ENCODE measurements around the gene XYLT1.
"Not testable (repeated sequence)": the region's sequence is repeated elsewhere in the genome, so short reads cannot be mapped to it uniquely, and the experiment has no call there.

The XYLT1 gene

GRCh38 chr16:17338244-17338643 lies 132.5 kb downstream of the XYLT1 start:
- Histone ChIP-seq H3K4me2 (no peak overlapping the region), H3K79me2 (ENCODE audit: insufficient read depth, low read depth) (no peaks in the 10 kb centered on the region), H4K20me1 (ENCODE audit: insufficient read depth) (no peaks in the 10 kb centered on the region), H3K4me1 (ENCODE audit: low read depth, poor library complexity, severe bottlenecking) (peaks cover 29% of the 10 kb centered on the region), H3K9ac (no peak overlapping the region), H3K27me3 (ENCODE audit: insufficient read depth, low read depth) (no peaks in the 10 kb centered on the region), H3K36me3 (ENCODE audit: insufficient read depth) (no peaks in the 10 kb centered on the region), H3K27ac (no peak overlapping the region), H2AFZ (ENCODE audit: low read depth) (no peak overlapping the region), H3K4me3 (IDR thresholded peaks at IDR 0.05; ENCODE audit: insufficient read depth, low read depth, low read length) (no peak overlapping the region)
- no peak for TF ChIP-seq CTCF (conservative IDR thresholded peaks at IDR 0.05; ENCODE audit: low read depth, low read length)

- no peak overlapping the region for H3K27ac ChIP-seq
- H3K4me3 ChIP-seq (IDR thresholded peaks at IDR 0.05; ENCODE audit: insufficient read depth, low read depth, low read length), result no peak overlapping the region
- no peak overlapping the region for H3K9ac ChIP-seq
- no peak overlapping the region for H3K4me2 ChIP-seq
- H3K36me3 ChIP-seq (ENCODE audit: insufficient read depth), result no peaks in the 10 kb centered on the region
- H3K79me2 ChIP-seq (ENCODE audit: insufficient read depth, low read depth), result no peaks in the 10 kb centered on the region
- H2AFZ ChIP-seq (ENCODE audit: low read depth), result no peak overlapping the region
- no peaks in the 10 kb centered on the region for H3K27me3 ChIP-seq (ENCODE audit: insufficient read depth, low read depth)
- peaks cover 13% of the 10 kb centered on the region for H3K4me1 ChIP-seq (ENCODE audit: low read depth, poor library complexity, severe bottlenecking)
- no peaks in the 10 kb centered on the region for H4K20me1 ChIP-seq (ENCODE audit: insufficient read depth)
- TF ChIP-seq CTCF (conservative IDR thresholded peaks at IDR 0.05; ENCODE audit: low read depth, low read length), result no peak
Observed at GRCh38 chr16:17336530-17336900, 134.2 kb downstream of the XYLT1 start.

- Histone ChIP-seq H3K79me2 (ENCODE audit: insufficient read depth, low read depth) (no peaks in the 10 kb centered on the region), H3K4me3 (IDR thresholded peaks at IDR 0.05; ENCODE audit: insufficient read depth, low read depth, low read length) (no peak overlapping the region), H3K4me2 (no peak overlapping the region), H3K27ac (no peak overlapping the region), H3K36me3 (ENCODE audit: insufficient read depth) (no peaks in the 10 kb centered on the region), H3K27me3 (ENCODE audit: insufficient read depth, low read depth) (no peaks in the 10 kb centered on the region), H3K9ac (no peak overlapping the region), H2AFZ (ENCODE audit: low read depth) (no peak overlapping the region), H3K4me1 (ENCODE audit: low read depth, poor library complexity, severe bottlenecking) (peaks cover 8% of the 10 kb centered on the region), H4K20me1 (ENCODE audit: insufficient read depth) (no peaks in the 10 kb centered on the region)
- no peak for TF ChIP-seq CTCF (conservative IDR thresholded peaks at IDR 0.05; ENCODE audit: low read depth, low read length)
Observed at GRCh38 chr16:17335826-17336529, 134.8 kb downstream of the XYLT1 start.

GRCh38 chr16:17335406-17335805 lies 135.4 kb downstream of the XYLT1 start:
- not testable (repeated sequence) for H3K9ac ChIP-seq; H3K27me3 ChIP-seq (ENCODE audit: insufficient read depth, low read depth); H3K4me1 ChIP-seq (ENCODE audit: low read depth, poor library complexity, severe bottlenecking); H3K27ac ChIP-seq; H3K4me3 ChIP-seq (IDR thresholded peaks at IDR 0.05; ENCODE audit: insufficient read depth, low read depth, low read length); H3K79me2 ChIP-seq (ENCODE audit: insufficient read depth, low read depth); H2AFZ ChIP-seq (ENCODE audit: low read depth); H3K36me3 ChIP-seq (ENCODE audit: insufficient read depth); H3K4me2 ChIP-seq; H4K20me1 ChIP-seq (ENCODE audit: insufficient read depth)

- Histone ChIP-seq H3K4me3 (IDR thresholded peaks at IDR 0.05; ENCODE audit: insufficient read depth, low read depth, low read length) (no peak overlapping the region), H3K9ac (no peak overlapping the region), H3K4me2 (no peak overlapping the region), H4K20me1 (ENCODE audit: insufficient read depth) (no peaks in the 10 kb centered on the region), H3K4me1 (ENCODE audit: low read depth, poor library complexity, severe bottlenecking) (no peaks in the 10 kb centered on the region), H2AFZ (ENCODE audit: low read depth) (no peak overlapping the region), H3K36me3 (ENCODE audit: insufficient read depth) (no peaks in the 10 kb centered on the region), H3K27me3 (ENCODE audit: insufficient read depth, low read depth) (no peaks in the 10 kb centered on the region), H3K27ac (no peak overlapping the region), H3K79me2 (ENCODE audit: insufficient read depth, low read depth) (no peaks in the 10 kb centered on the region)
- no peak for TF ChIP-seq CTCF (conservative IDR thresholded peaks at IDR 0.05; ENCODE audit: low read depth, low read length)
Observed at GRCh38 chr16:17334096-17334495, 136.7 kb downstream of the XYLT1 start.
